GM12801 (cell line): ENCODE data around the gene KIF21B.

Source experiments
- CTCF ChIP-seq: IDR thresholded peaks from one replicate; pipeline ENCODE4 v1.5.1; 2011; ENCODE audit warnings: control low read depth; ENCODE audit not compliant: insufficient read length; ENCODE audit errors: extremely low read depth

KIF21B gene

GRCh38 chr1:200980873-200981272, 42.6 kb downstream of the KIF21B start:
- no peak for TF ChIP-seq CTCF

- TF ChIP-seq CTCF: no peak
Measured at GRCh38 chr1:200980452-200980772, 43.1 kb downstream of the KIF21B start.

DNA sequence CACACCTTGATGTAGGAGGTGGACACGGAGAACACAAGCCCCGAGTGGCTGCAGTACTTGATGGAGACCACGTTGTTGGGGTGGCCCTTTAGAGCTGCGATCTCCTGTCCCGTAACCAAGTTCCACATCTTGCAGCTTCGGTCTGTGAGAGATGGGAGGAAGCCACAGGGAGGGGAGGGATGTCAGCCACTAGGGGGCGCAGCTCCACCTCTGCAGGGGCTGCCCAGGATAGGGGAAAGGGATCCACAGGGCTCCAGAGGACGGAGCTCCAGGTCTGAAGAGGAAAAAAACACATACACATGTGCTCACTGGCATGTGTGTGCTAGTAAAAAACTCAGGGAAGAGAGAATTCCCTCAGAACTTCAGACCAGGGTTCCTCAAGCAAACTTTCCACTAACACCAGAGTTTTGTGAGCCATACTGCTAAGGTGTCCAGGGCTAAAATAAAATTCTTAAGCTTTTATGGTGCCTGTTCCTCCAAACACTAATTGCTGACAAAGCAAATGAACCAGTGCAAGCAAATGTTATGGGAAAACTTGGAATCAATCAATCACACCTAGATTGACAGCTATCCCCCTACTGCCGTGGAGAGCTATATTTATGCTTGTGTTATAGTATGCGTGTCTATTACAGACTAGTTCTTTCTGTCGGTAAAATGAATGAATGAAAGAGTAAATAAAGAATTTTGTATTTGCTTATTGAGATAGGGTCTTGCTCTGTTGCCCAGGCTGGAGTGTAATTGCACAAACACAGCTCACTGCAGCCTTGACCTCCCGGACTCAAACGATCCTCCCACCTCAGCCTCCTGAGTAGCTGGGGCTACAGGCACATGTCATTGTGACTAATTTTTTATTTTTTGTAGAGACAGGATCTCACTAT, 43.7 kb downstream of the KIF21B start:
- peak; percentile 51 for TF ChIP-seq CTCF

GRCh38 chr1:200977071-200977754, 46.3 kb downstream of the KIF21B start:
- no peak for TF ChIP-seq CTCF

DNA sequence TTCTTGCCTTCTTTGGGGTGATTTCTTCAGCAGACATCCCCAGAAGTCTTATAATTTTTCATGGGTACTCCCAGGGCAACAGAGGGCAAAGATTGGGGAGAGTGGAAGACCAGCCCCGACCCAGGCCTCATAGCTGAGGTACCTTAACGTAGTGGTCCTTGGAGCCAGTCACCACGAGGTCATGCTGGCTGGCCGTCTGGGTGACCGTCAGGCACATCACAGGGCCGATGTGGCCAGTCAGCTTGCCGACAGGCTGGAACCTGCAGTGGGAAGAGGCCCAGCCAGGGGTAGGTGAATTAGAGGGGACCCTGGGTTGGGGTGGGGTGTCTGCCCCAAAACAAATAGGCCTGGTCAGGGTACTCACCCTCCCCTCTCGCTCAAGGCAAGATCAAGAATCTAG, 46.9 kb downstream of the KIF21B start:
- no peak for TF ChIP-seq CTCF

- TF ChIP-seq CTCF: no peak
Measured at GRCh38 chr1:200975458-200975857, 48.1 kb downstream of the KIF21B start.

DNA sequence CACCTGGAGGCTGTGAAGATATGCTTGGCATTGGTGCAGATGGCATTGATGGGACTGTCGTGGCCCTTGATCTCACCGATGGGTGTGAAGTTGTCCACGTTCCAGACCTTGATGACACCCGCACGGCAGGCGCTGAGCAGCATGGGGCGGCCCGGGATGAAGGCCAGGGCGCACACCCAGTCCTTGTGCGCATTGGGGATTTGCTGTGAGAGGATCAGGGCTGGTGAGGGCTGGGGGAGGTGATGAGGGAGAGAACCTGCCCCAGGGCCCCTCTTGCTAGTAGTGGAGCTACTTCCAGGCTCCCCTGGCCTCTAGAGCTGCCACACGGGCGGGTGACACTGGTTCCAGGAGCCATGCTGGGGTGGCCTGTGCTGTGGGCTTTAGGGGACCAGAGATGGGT, 48.8 kb downstream of the KIF21B start:
- TF ChIP-seq CTCF: no peak
